Endothelial cell of umbilical vein (primary cell): ENCODE data around the gene RNFT2.

Experiments
- GATA2 ChIP-seq: IDR thresholded peaks from 2 replicates; pipeline ENCODE4 v1.7.0; 2011; ENCODE audit warnings: low read depth, mild to moderate bottlenecking, moderate library complexity, mixed read lengths, low read length; ENCODE audit not compliant: insufficient read length, insufficient read depth
- TF ChIP-seq, protein P1 (sequence below), 2 donors: IDR thresholded peaks; 1 replicate in 1 of 2; 2 replicates in 1 of 2; pipeline ENCODE4 v1.5.1; 2011; ENCODE audit warnings: low read length in 2 of 2, mild to moderate bottlenecking in 2 of 2, moderate library complexity in 2 of 2, control low read depth in 1 of 2, inconsistent platforms in 1 of 2, low read depth in 1 of 2; ENCODE audit not compliant: insufficient read depth in 1 of 2; ENCODE audit errors: extremely low read depth in 1 of 2
- TF ChIP-seq, protein P2 (sequence below): IDR thresholded peaks from 2 replicates; pipeline ENCODE4 v1.6.1; 2011; ENCODE audit not compliant: insufficient read depth, insufficient read length

DNA sequence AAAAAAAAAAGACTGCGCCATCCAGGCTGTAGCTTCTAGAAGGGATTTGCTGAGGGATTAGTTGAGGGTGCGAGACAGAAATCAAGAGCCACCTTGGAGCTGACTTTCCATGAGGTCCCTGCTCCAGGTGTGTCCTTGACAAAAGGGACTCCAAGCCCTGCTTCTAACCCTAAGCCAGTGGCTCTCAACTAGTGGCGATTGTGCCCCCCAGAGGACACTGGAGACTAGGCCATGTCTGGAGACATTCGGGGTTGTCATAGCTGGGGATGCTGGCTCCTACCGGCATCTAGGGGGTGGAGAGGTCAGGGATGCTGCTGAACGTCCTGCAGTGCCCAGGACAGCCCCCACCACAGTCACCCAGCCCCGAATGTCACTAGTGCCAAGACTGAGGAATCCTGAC is 40.8 kb upstream of the RNFT2 start:
- TF ChIP-seq, protein P1, sequence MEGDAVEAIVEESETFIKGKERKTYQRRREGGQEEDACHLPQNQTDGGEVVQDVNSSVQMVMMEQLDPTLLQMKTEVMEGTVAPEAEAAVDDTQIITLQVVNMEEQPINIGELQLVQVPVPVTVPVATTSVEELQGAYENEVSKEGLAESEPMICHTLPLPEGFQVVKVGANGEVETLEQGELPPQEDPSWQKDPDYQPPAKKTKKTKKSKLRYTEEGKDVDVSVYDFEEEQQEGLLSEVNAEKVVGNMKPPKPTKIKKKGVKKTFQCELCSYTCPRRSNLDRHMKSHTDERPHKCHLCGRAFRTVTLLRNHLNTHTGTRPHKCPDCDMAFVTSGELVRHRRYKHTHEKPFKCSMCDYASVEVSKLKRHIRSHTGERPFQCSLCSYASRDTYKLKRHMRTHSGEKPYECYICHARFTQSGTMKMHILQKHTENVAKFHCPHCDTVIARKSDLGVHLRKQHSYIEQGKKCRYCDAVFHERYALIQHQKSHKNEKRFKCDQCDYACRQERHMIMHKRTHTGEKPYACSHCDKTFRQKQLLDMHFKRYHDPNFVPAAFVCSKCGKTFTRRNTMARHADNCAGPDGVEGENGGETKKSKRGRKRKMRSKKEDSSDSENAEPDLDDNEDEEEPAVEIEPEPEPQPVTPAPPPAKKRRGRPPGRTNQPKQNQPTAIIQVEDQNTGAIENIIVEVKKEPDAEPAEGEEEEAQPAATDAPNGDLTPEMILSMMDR (IDR thresholded peaks at IDR 0.05; ENCODE audit: extremely low read depth in 1 of 2, insufficient read depth in 1 of 2, low read depth in 1 of 2, low read length in 2 of 2) = peak; percentile 15 to 37
- TF ChIP-seq, protein P2, sequence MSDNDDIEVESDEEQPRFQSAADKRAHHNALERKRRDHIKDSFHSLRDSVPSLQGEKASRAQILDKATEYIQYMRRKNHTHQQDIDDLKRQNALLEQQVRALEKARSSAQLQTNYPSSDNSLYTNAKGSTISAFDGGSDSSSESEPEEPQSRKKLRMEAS = no peak
- no peak for TF ChIP-seq GATA2
